ENCODE data around the gene TMEM14A. TPM values are rescaled to one million over a fixed set of nuclear protein-coding genes. Genes with fewer than 3 reads are reported as not detected.
A peak's percentile ranks its signal among the peaks of the same experiment; 100 is the strongest.
"Not testable (repeated sequence)": the region's sequence is repeated elsewhere in the genome, so short reads cannot be mapped to it uniquely, and the experiment has no call there.

The TMEM14A gene
- total and polyA plus RNA-seq, 9 donors = 14.0 to 23.8 (median 18.2) TPM

DNA sequence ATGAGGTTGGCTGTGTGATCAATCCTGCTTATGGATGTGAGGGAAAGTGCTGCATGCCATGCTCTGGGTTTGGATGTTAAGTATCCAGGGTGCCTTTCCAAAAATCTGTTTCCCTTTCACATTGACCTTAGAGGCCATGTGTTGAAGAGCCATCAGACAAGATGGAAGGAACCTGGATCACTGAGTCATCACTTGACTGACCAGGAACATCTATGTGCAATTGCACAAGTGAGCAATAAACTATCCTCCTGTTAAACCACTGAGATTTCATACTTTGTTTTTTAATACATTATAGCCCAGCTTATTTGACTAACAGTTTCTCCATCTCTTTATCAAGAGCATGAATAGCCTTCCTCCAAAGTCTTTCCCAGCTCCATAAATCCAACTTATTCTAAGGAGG, 17.8 kb upstream of the TMEM14A start:
- Histone ChIP-seq H3K27ac (ENCODE audit: low read length) (no peak overlapping the region), H3K4me1 (ENCODE audit: control insufficient read depth, insufficient read depth, low read length) (no peaks in the 10 kb centered on the region), H3K36me3 (ENCODE audit: control insufficient read depth, insufficient read depth, low read length) (no peaks in the 10 kb centered on the region), H3K4me3 (ENCODE audit: low read length) (no peak overlapping the region), H3K27me3 (ENCODE audit: control insufficient read depth, insufficient read depth, low read length) (no peaks in the 10 kb centered on the region), H3K9me3 (replicated peaks; ENCODE audit: control insufficient read depth, low read depth, low read length) (no peaks in the 10 kb centered on the region)
- no peak for DNase-seq

DNA sequence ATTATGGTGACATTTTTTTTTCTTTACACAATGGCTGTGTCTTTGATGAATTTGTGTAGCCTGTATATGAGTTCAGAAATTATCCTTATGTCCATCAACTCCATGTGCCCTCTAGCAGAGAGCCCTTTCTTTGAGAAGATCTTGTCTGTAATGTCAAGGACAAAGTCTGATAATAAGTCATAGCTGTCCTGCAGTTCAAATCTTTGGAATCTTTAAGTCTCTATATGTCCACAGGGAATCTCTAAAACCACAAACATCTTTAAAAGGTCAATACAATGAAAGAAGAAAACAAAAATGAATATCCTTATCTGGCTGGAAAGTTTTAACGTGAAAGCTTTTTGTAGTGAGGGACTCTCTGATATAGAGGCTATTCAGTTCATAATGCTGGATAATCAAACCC, 16.9 kb upstream of the TMEM14A start:
- Histone ChIP-seq H3K4me1 (ENCODE audit: control insufficient read depth, insufficient read depth, low read length) (no peaks in the 10 kb centered on the region), H3K9me3 (replicated peaks; ENCODE audit: control insufficient read depth, low read depth, low read length) (no peaks in the 10 kb centered on the region), H3K36me3 (ENCODE audit: control insufficient read depth, insufficient read depth, low read length) (no peaks in the 10 kb centered on the region), H3K27ac (ENCODE audit: low read length) (no peak overlapping the region), H3K4me3 (ENCODE audit: low read length) (no peak overlapping the region), H3K27me3 (ENCODE audit: control insufficient read depth, insufficient read depth, low read length) (no peaks in the 10 kb centered on the region)
- WGBS (ENCODE audit: insufficient coverage) = no CpG with 5 or more reads among the region's 1 CpG
- DNase-seq = no peak

DNA sequence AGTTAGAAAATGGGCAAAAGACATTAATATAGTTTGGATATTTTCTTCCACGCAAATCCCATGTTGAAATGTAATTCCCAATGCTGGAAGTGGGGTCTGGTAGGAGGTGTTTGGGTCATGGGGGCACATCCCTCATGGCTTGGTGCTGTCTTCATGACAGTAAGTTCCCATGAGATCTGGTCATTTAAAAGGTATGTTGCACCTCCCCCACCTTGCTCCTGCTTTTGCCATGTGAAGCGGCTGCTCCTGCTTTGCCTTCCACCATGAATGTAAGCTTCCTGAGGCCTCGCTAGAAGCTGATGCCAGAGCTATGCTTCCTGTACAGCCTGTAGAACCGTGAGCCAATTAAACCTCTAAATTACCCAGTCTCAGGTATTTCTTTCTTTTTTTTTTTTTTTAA, 16.3 kb upstream of the TMEM14A start:
- Histone ChIP-seq H3K4me3 (ENCODE audit: low read length) (no peak overlapping the region), H3K27me3 (ENCODE audit: control insufficient read depth, insufficient read depth, low read length) (no peaks in the 10 kb centered on the region), H3K9me3 (replicated peaks; ENCODE audit: control insufficient read depth, low read depth, low read length) (no peaks in the 10 kb centered on the region), H3K27ac (ENCODE audit: low read length) (no peak overlapping the region), H3K36me3 (ENCODE audit: control insufficient read depth, insufficient read depth, low read length) (no peaks in the 10 kb centered on the region), H3K4me1 (ENCODE audit: control insufficient read depth, insufficient read depth, low read length) (no peaks in the 10 kb centered on the region)
- no peak for DNase-seq
- WGBS (ENCODE audit: insufficient coverage) = 100% methylated on average over 2 of the region's 4 CpGs

DNA sequence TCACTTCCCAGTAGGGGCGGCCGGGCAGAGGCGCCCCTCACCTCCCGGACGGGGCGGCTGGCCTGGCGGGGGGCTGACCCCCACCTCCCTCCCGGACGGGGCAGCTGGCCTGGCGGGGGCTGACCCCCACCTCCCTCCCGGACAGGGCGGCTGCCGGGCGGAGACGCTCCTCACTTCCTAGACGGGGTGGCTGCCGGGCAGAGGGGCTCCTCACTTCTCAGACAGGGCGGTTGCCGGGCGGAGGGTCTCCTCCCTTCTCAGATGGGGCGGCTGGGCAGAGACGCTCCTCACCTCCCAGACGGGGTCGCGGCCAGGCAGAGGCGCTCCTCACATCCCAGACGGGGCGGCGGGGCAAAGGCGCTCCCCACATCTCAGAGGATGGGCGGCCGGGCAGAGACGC, 15.0 kb upstream of the TMEM14A start:
- WGBS (ENCODE audit: insufficient coverage) = 85% methylated on average over 5 of the region's 33 CpGs
- not testable (repeated sequence) for H3K9me3 ChIP-seq (replicated peaks; ENCODE audit: control insufficient read depth, low read depth, low read length); H3K4me3 ChIP-seq (ENCODE audit: low read length); H3K27me3 ChIP-seq (ENCODE audit: control insufficient read depth, insufficient read depth, low read length); H3K36me3 ChIP-seq (ENCODE audit: control insufficient read depth, insufficient read depth, low read length); H3K27ac ChIP-seq (ENCODE audit: low read length); DNase-seq; H3K4me1 ChIP-seq (ENCODE audit: control insufficient read depth, insufficient read depth, low read length)

DNA sequence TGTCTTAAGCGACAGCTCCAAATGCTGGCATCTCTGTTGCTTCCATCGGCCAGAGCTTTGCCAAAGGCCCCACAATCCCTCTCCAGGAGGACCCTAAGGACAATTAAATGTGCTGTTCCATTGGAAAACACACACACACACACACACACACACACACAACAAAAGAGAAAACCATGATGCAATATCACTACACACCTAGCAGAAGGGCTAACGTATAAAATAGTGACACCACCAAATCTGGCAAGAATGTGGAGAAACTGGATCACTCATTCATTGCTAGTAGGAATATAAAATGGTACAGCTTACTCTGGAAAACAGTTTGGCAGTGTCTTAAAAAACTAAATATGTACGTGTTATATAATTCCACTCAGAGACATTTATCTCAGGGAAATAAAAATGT, 13.0 kb upstream of the TMEM14A start:
- Histone ChIP-seq H3K27me3 (ENCODE audit: control insufficient read depth, insufficient read depth, low read length) (no peaks in the 10 kb centered on the region), H3K9me3 (replicated peaks; ENCODE audit: control insufficient read depth, low read depth, low read length) (no peaks in the 10 kb centered on the region), H3K27ac (ENCODE audit: low read length) (no peak overlapping the region), H3K36me3 (ENCODE audit: control insufficient read depth, insufficient read depth, low read length) (no peaks in the 10 kb centered on the region), H3K4me1 (ENCODE audit: control insufficient read depth, insufficient read depth, low read length) (no peaks in the 10 kb centered on the region), H3K4me3 (ENCODE audit: low read length) (no peak overlapping the region)
- DNase-seq = no peak
- WGBS (ENCODE audit: insufficient coverage) = 100% methylated on average over 2 of the region's 4 CpGs

DNA sequence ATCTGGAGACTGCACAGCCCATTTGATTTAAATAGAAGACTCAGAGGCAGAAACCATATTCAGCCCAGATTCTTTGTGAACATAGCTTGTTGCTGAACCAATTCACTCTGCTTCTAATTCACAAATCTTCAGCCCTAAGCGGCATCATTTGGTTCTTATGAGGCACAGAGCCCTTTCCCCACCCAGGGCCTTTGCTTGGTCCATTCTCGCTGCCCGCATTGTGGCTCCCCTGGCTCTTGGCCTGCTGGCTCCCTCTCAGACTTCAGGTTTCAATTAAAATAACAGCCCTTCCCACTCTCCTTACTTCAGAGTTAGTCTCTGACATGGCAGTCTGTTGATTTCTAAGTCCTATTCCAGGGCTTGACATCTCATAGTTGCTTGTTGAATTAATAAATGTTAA, 9.4 kb upstream of the TMEM14A start:
- WGBS (ENCODE audit: insufficient coverage) = 50% methylated on average over 3 of the region's 3 CpGs
- no peak overlapping the region for H3K27ac ChIP-seq (ENCODE audit: low read length)
- no peak for DNase-seq

DNA sequence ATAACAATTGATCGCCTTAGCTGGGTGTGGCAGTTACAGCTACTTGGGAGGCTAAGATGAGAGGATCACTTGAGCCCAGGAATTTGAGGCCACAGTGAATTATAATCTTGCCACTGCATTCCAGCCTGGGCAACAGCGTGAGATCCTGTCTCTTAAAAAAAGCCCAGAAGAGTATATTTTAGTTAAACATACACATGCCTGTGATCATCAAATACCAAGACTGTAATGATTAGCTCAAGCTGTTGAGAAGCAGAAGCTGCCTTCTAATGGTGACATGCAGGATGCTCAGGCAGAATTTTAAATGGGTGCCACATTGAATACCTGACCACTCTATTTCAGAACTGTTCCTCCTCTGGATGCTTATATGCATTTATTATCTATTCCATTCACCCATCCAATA, 8.9 kb upstream of the TMEM14A start:
- WGBS (ENCODE audit: insufficient coverage) = 100% methylated on average over 1 of the region's 2 CpGs
- no peak for DNase-seq
- H3K27ac ChIP-seq (ENCODE audit: low read length) = no peak overlapping the region
- H3K4me3 ChIP-seq (ENCODE audit: low read length) = no peak overlapping the region
- H3K9me3 ChIP-seq (replicated peaks; ENCODE audit: control insufficient read depth, low read depth, low read length) = no peaks in the 10 kb centered on the region
- H3K27me3 ChIP-seq (ENCODE audit: control insufficient read depth, insufficient read depth, low read length) = no peaks in the 10 kb centered on the region
- H3K36me3 ChIP-seq (ENCODE audit: control insufficient read depth, insufficient read depth, low read length) = no peaks in the 10 kb centered on the region
- H3K4me1 ChIP-seq (ENCODE audit: control insufficient read depth, insufficient read depth, low read length) = peaks cover 11% of the 10 kb centered on the region

More for the DNA sequence above, 9.4 kb upstream of the TMEM14A start:
- no peak overlapping the region for H3K4me3 ChIP-seq (ENCODE audit: low read length)
- H3K27me3 ChIP-seq (ENCODE audit: control insufficient read depth, insufficient read depth, low read length) = no peaks in the 10 kb centered on the region
- peaks cover 11% of the 10 kb centered on the region for H3K4me1 ChIP-seq (ENCODE audit: control insufficient read depth, insufficient read depth, low read length)
- no peaks in the 10 kb centered on the region for H3K9me3 ChIP-seq (replicated peaks; ENCODE audit: control insufficient read depth, low read depth, low read length)
- no peaks in the 10 kb centered on the region for H3K36me3 ChIP-seq (ENCODE audit: control insufficient read depth, insufficient read depth, low read length)

DNA sequence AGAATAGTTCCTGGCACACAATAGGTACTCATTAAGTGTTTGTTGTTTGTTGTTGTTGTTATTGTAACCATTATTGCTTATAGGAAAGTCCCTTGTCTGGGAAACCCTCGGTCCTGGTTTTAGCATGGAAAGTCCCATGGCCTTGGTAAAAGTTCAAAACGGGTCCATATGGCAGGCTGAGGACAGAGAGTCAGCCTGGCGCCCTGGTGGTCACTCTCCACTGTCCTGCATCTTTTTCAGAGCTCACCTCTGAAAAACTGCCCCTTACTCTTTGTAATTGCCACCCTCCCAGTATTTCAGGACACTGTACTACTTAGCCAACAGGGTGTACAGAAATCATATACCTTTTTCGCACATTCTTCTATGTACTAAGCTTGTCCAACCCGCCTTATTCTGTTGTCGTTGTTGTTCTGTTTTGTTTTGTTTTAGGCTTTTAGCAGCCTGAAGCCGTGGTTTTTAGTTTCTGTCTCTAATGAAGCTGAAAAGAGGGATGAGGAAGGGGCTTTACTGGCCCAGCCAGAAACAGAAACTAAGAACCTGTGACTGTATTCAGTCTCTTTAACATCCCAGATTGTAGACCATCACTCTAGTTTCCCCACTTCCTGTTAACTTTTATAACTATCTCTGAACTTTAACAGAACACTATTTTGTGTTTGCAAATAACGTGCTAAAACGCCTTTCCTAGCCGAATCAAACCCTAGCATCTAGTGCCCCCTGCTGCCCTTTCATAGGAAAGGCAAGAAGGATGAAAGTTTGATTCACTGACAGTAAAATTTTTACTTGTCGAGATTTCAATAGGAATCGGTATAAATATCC, 7.6 kb upstream of the TMEM14A start:
- no peaks in the 10 kb centered on the region for H3K27me3 ChIP-seq (ENCODE audit: control insufficient read depth, insufficient read depth, low read length)
- WGBS (ENCODE audit: insufficient coverage) = 19% methylated on average over 2 of the region's 12 CpGs
- peak; percentile 89 for DNase-seq
- no peaks in the 10 kb centered on the region for H3K9me3 ChIP-seq (replicated peaks; ENCODE audit: control insufficient read depth, low read depth, low read length)
- peak overlapping the region; percentile 62 for H3K27ac ChIP-seq (ENCODE audit: low read length)
- H3K36me3 ChIP-seq (ENCODE audit: control insufficient read depth, insufficient read depth, low read length) = no peaks in the 10 kb centered on the region
- peak overlapping the region; percentile 55 for H3K4me3 ChIP-seq (ENCODE audit: low read length)
- H3K4me1 ChIP-seq (ENCODE audit: control insufficient read depth, insufficient read depth, low read length) = peaks cover 11% of the 10 kb centered on the region

DNA sequence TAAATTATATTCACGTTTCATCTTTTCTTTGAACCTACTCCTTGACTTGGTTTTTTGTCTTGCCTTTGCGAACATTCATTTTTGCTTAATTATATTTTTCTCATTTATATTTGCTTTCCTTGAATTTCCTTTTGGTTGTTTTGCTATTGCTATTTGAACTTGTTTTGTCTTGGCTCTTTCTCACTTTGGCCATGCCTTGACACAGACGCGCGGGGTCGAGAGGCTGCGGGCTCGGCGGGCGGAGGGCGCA, 7.1 kb upstream of the TMEM14A start:
- Histone ChIP-seq H3K4me3 (ENCODE audit: low read length) (peak overlapping the region; percentile 55), H3K27ac (ENCODE audit: low read length) (peak overlapping the region; percentile 62), H3K27me3 (ENCODE audit: control insufficient read depth, insufficient read depth, low read length) (no peaks in the 10 kb centered on the region), H3K9me3 (replicated peaks; ENCODE audit: control insufficient read depth, low read depth, low read length) (no peaks in the 10 kb centered on the region), H3K36me3 (ENCODE audit: control insufficient read depth, insufficient read depth, low read length) (no peaks in the 10 kb centered on the region), H3K4me1 (ENCODE audit: control insufficient read depth, insufficient read depth, low read length) (peaks cover 11% of the 10 kb centered on the region)
- 0% methylated on average over 9 of the region's 11 CpGs for WGBS (ENCODE audit: insufficient coverage)
- no peak for DNase-seq

DNA sequence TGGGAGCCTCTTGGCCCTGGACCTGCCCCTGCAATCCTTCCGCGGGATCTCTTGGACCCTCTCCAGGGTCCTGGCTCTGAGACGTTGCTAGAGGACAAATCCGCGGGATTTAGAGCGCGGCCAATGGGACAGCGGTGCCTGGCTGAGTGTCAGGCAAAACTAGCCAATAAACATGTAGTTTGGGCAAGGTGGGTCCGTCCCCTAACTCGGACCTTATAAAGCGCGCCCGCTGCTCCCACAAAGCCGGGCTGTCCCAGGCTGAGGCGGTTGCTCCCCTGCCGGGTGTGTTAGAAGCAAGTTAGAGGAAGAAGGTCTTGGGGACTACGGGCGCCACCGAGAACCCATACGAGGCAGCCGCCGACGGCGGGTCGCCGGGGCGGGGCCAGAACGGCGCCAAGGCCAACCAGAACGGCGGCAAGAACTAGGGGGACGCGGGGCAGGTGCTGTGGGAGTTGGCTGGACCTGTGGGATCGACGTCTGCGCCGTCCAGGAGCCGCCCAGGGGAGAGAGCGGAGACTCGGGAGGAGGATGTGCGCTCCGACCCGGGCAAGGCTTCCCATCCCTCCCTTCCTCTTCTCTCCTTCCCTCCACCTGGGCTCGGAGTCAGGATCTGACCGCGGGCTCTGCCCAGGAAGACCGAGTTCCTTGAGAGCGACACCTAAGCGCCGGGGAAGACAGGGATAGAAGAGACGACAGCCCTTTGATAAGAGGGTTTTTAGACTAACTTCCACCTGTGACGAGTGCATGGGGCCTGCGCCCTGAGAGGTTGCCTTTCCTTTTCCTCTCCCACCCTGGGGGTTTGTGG, 6.5 kb upstream of the TMEM14A start:
- WGBS (ENCODE audit: insufficient coverage) = 2% methylated on average over 34 of the region's 53 CpGs

More for the DNA sequence above, 6.5 kb upstream of the TMEM14A start:
- DNase-seq = peak; percentile 98
- no peaks in the 10 kb centered on the region for H3K27me3 ChIP-seq (ENCODE audit: control insufficient read depth, insufficient read depth, low read length)
- H3K36me3 ChIP-seq (ENCODE audit: control insufficient read depth, insufficient read depth, low read length) = no peaks in the 10 kb centered on the region
- H3K9me3 ChIP-seq (replicated peaks; ENCODE audit: control insufficient read depth, low read depth, low read length) = no peaks in the 10 kb centered on the region
- H3K27ac ChIP-seq (ENCODE audit: low read length) = peak overlapping the region; percentile 62
- H3K4me3 ChIP-seq (ENCODE audit: low read length) = peak overlapping the region; percentile 55
- H3K4me1 ChIP-seq (ENCODE audit: control insufficient read depth, insufficient read depth, low read length) = peaks cover 11% of the 10 kb centered on the region
